ENCODE data around the gene TMEM183A.

DNA sequence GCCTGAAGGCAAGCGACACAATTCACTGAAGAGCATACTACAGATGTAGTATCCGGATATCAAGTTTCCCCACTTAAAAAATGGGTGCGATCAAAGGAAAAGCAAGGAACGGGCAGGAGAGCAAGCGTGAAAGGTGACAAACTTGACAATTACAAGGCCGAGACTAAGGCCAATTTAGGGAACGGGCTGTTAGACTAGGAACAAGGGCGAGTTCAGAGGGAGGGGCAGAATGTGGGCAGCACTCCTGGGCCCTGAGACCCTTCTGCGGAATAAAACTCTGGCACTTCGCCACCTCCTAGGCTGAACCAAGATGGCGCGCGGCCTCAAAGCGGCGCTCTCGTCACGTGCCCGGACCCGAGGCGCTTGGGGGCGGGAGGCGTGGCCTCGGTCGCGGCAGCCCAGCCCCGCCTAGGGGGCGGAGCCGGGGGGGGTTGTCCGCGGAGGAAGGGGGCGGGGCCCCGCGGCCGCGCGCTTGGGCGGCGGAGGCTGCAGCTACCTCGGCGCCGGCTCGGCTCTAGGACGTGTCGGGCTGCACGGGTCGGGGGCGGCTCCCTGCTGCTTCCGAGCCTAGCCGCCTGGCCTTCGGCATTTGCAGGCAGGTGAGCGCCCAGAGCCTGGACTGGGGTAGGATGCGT, 19.0 kb downstream of the TMEM183A start, which contains the start of gene PPFIA4:
- TF ChIP-seq EZH2phosphoT487 (IDR thresholded peaks at IDR 0.05; ENCODE audit: unreplicated experiment): no peak
- TF ChIP-seq, protein P1, sequence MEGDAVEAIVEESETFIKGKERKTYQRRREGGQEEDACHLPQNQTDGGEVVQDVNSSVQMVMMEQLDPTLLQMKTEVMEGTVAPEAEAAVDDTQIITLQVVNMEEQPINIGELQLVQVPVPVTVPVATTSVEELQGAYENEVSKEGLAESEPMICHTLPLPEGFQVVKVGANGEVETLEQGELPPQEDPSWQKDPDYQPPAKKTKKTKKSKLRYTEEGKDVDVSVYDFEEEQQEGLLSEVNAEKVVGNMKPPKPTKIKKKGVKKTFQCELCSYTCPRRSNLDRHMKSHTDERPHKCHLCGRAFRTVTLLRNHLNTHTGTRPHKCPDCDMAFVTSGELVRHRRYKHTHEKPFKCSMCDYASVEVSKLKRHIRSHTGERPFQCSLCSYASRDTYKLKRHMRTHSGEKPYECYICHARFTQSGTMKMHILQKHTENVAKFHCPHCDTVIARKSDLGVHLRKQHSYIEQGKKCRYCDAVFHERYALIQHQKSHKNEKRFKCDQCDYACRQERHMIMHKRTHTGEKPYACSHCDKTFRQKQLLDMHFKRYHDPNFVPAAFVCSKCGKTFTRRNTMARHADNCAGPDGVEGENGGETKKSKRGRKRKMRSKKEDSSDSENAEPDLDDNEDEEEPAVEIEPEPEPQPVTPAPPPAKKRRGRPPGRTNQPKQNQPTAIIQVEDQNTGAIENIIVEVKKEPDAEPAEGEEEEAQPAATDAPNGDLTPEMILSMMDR (conservative IDR thresholded peaks at IDR 0.05; ENCODE audit: low read depth in 2 of 2): peak in 1 of 2 experiments; percentile 39; a peak in 2 of 4 replicates
